Breast epithelium (tissue), 3 donors: ENCODE data around the gene KANSL2.

Experiments used
- POLR2A ChIP-seq: fragments of 450-650 bp; IDR thresholded peaks from one replicate; pipeline ENCODE4 v1.6.1; 2016; ENCODE audit warnings: antibody characterized with exemption, mild to moderate bottlenecking, moderate library complexity
- TF ChIP-seq, protein P1 (sequence below), 3 donors: fragments of 450-650 bp; IDR thresholded peaks; one replicate each; pipeline ENCODE4 v1.5.1; 2016 to 2017; ENCODE audit warnings: antibody characterized with exemption in 3 of 3, mild to moderate bottlenecking in 3 of 3, moderate library complexity in 3 of 3

DNA sequence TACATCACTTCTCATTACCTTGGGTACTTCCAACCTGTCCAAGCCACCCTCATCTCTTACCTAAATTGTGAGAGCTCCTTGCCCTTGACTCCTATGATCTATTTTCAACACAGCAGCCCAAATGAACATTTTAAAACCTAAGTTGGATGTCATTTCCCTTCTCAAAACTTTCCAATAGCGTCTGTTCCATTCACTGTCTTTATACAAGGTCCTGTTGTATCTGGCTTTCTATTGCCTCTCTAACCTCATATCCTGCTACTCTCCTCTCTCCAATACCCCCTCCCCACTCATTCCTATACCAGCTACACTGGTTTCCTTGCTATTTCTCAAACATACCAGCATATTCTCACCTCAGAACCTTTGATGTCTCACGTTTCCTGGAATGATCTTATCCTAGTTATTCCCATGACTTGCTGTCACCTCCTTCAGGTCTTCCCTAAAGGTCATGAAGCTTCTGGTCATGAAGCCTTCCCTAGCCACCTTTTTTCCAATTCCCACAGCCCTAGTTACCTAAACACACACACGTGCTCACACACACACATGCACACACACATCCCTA is 4.1 kb upstream of the KANSL2 start:
- TF ChIP-seq, protein P1, sequence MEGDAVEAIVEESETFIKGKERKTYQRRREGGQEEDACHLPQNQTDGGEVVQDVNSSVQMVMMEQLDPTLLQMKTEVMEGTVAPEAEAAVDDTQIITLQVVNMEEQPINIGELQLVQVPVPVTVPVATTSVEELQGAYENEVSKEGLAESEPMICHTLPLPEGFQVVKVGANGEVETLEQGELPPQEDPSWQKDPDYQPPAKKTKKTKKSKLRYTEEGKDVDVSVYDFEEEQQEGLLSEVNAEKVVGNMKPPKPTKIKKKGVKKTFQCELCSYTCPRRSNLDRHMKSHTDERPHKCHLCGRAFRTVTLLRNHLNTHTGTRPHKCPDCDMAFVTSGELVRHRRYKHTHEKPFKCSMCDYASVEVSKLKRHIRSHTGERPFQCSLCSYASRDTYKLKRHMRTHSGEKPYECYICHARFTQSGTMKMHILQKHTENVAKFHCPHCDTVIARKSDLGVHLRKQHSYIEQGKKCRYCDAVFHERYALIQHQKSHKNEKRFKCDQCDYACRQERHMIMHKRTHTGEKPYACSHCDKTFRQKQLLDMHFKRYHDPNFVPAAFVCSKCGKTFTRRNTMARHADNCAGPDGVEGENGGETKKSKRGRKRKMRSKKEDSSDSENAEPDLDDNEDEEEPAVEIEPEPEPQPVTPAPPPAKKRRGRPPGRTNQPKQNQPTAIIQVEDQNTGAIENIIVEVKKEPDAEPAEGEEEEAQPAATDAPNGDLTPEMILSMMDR (IDR thresholded peaks at IDR 0.05), result no peak
- no peak for TF ChIP-seq POLR2A
